ENCODE measurements around the gene UBE2J2.

The UBE2J2 gene

DNA sequence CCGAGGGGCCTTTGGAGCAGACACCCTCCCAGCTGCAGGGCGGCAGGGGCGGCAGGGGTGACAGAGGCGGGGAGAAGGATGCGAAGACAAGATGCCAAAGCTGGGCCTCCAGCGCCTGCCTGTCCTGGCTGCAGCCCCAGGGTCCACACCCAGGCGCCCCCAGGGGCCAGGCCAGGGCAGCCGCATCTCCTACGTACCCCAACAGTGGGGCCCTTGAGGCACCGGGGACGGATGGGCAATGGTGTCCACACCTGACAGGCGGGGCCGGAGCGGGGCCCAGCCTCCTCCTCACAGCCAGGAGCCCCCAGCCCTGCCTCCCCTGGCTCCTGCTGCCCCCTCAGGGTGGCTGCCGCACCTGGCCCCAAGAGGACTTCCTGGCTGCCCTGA lies 34.4 kb downstream of the UBE2J2 start:
- no peak for DNase-seq

DNA sequence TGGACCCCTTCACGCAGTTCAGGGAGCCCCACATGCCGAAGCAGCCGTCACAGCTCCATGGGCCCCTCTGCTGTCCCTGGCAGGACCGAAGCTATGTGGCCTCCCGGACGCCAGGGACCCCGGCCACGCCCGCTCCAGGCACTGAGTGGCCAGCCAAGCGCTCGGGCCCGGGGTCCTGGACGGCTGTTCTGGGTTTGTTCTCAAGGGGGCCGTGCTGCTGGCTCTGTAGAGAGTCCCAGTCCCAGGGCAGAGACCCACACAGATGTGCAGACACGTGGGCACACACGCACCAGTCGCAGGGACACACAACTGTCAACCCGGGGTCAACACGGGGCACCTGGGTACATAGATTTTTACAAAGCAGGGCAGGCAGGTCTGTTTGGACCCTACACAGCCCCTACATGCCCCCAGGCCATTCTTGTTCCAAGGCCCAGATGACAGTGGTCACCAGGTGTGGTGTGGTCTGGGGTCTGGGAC lies 34.9 kb downstream of the UBE2J2 start:
- no peak for DNase-seq

DNA sequence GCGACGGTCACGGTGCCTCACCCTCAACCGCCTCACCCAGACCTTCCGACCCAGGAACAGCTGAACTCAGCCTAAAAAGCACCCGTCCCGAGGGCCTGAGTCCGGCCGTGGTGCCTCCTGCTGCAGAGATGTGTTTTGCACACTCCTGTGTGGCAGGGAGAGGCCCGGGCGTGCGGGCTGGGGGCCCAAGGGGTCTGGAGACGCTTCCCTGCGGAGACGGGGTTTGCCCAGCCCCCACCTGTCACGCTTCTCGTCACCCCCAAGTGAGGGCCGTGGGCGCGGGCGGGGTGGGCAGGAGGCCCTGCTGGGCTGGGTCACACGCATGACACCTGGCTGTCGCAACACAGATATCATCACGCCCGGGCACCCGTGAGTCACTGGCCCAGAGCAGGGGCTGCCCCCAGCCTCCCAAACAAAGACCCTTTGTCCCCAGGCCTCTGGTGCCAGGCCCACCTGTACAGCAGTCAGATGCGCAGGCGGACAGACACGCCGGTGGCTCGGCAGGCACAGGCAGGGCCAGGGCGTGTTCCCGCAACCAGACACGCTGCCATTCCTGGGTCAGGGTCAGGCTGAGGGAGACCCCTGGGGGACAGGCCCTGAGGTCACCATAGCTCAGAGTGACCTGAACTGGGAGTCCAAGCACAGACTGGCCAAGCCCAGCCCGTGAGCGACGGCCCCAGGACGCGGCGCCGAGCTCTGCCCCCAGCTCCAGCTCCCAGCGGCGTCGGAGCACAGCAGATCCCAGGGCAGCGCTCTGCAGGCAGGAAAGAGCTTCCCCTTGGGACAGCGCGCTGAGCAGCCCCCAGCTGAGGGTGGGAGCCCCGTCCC lies 35.6 kb downstream of the UBE2J2 start:
- DNase-seq = no peak

- DNase-seq = no peak
Measured at GRCh38 chr1:1236945-1237873, 36.4 kb downstream of the UBE2J2 start.

DNA sequence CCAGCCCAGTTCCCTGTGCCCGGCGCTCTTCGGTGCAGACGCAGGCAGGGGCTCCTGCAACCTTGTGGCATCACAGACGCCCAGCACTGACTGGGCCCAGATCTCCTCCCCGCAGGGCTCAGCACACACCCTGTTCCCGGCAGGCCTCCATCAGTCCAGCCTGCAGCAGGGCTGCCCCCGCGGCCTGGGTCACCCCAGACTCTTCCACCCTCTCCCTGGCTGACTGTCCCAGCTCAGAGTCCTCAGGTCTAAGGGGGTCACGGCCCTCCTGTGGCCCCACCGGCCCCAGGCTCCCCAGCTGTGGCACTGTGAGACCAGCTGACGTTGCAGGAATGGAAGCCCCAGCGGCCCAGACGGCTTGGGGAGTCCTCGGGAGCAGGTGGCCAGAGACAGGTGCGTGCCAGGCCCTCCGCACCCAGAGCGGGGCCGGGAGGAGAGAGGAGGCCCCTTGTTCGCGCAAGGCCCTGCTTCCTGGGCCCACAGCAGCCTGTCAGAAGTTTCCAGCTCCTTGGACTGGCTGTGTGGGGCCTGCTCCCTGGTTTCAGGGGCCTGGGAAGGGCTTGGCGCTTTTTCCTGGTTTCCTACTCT lies 37.4 kb downstream of the UBE2J2 start:
- no peak for DNase-seq

GRCh38 chr1:1235016-1235744 lies 38.5 kb downstream of the UBE2J2 start:
- DNase-seq = no peak

- no peak for DNase-seq
Measured at GRCh38 chr1:1234180-1234808, 39.4 kb downstream of the UBE2J2 start.

- DNase-seq = no peak
Measured at GRCh38 chr1:1233567-1233892, 40.1 kb downstream of the UBE2J2 start.

GRCh38 chr1:1232796-1233566 lies 40.7 kb downstream of the UBE2J2 start:
- DNase-seq = no peak

DNA sequence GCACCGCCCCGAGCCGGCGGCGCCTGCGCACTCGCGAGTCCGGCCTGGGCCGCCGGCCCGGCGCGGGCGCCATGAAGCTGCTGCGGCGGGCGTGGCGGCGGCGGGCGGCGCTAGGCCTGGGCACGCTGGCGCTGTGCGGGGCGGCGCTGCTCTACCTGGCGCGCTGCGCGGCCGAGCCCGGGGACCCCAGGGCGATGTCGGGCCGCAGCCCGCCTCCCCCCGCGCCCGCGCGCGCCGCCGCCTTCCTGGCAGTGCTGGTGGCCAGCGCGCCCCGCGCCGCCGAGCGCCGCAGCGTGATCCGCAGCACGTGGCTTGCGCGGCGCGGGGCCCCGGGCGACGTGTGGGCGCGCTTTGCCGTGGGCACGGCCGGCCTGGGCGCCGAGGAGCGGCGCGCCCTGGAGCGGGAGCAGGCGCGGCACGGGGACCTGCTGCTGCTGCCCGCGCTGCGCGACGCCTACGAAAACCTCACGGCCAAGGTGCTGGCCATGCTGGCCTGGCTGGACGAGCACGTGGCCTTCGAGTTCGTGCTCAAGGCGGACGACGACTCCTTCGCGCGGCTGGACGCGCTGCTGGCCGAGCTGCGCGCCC lies 41.4 kb downstream of the UBE2J2 start, which contains the start of gene B3GALT6:
Gene B3GALT6, plus strand, starts transcription at position 30 of the 588 bp plus-strand sequence. Its CDS starts 42 bp downstream, at position 72.
- no peak for DNase-seq

- DNase-seq = peak; percentile 99
Measured at GRCh38 chr1:1231400-1232207, 42.0 kb downstream of the UBE2J2 start, which contains the start of gene SDF4. TSS of gene SDF4 (minus strand) at chr1:1232001. CDS start at chr1:1228772, 3,229 bp downstream.

GRCh38 chr1:1230656-1231399 lies 42.8 kb downstream of the UBE2J2 start:
- DNase-seq = peak; percentile 71

GRCh38 chr1:1229770-1230169 lies 43.9 kb downstream of the UBE2J2 start:
- no peak for DNase-seq

GRCh38 chr1:1228596-1229321 lies 44.9 kb downstream of the UBE2J2 start:
- DNase-seq = no peak

GRCh38 chr1:1228187-1228586 lies 45.5 kb downstream of the UBE2J2 start:
- DNase-seq = no peak

GRCh38 chr1:1227386-1227785 lies 46.3 kb downstream of the UBE2J2 start:
- no peak for DNase-seq

- no peak for DNase-seq
Measured at GRCh38 chr1:1226566-1227362, 46.9 kb downstream of the UBE2J2 start.

DNA sequence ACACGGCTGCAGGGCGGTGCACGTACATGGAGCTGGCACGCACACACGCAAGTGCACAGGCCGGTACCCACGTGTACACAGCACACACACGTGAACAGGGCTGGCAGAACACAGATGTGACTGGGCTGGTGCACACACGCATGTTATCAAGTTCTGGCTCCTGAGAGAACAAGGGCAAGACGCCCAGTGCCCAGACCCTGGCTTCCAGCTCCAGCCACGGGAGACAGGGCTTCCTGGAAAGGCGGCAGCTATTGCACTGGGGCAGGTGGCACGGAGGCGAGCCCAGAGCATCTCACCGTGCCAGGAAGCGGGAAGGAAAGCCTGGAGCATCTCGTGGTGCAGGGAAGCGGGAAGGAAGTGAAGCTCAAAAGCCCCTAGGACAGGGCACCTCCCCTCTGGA lies 47.7 kb downstream of the UBE2J2 start:
- no peak for DNase-seq

Data from activated effector memory CD4-positive, alpha-beta T cell treated with anti-CD3 and anti-CD28 coated beads, Interleukin-2, amount 50 U/mL, for 16 hours (primary cell).